Smooth muscle cell (in vitro differentiated cells): ENCODE data around the gene ORC5. TPM values are rescaled to one million over a fixed set of nuclear protein-coding genes. Genes with fewer than 3 reads are reported as not detected.
A peak's percentile ranks its signal among the peaks of the same experiment; 100 is the strongest.

Experiments used
- DNase-seq: peaks from one replicate; lab custom pipeline; 2025; ENCODE audit not compliant: unreplicated experiment; lab: John Stamatoyannopoulos, UW
- H2AFZ ChIP-seq: fragments of 200-600 bp; sonication (generic); 2 replicates; pipeline ENCODE4 v1.6.0; 2016; ENCODE audit warnings: antibody characterized with exemption, low read depth, mild to moderate bottlenecking
- H3F3A ChIP-seq: fragments of 200-600 bp; sonication (generic); 2 replicates; pipeline ENCODE4 v1.6.0; 2017; ENCODE audit warnings: antibody characterized with exemption, low read depth
- H3K27ac ChIP-seq: fragments of 200-600 bp; sonication (generic); 2 replicates; pipeline ENCODE4 v1.5.1; 2016; ENCODE audit warnings: low read depth, mild to moderate bottlenecking
- H3K27me3 ChIP-seq: fragments of 200-600 bp; sonication (generic); 2 replicates; pipeline ENCODE4 v1.6.1; 2016; ENCODE audit warnings: low read depth, mild to moderate bottlenecking
- H3K36me3 ChIP-seq: fragments of 200-600 bp; sonication (generic); 2 replicates; pipeline ENCODE4 v1.5.1; 2016; ENCODE audit warnings: low read depth
- H3K4me1 ChIP-seq: fragments of 200-600 bp; sonication (generic); 2 replicates; pipeline ENCODE4 v1.5.1; 2016; ENCODE audit warnings: low read depth
- H3K4me2 ChIP-seq: fragments of 200-600 bp; sonication (generic); 2 replicates; pipeline ENCODE4 v1.6.0; 2016; ENCODE audit warnings: mild to moderate bottlenecking
- H3K4me3 ChIP-seq: fragments of 200-600 bp; sonication (generic); 2 replicates; pipeline ENCODE4 v1.5.1; 2016; ENCODE audit warnings: mild to moderate bottlenecking
- H3K79me2 ChIP-seq: fragments of 200-600 bp; sonication (generic); 2 replicates; pipeline ENCODE4 v1.6.0; 2016; ENCODE audit warnings: low read depth, mild to moderate bottlenecking
- H3K9ac ChIP-seq: fragments of 200-600 bp; sonication (generic); 2 replicates; pipeline ENCODE4 v1.6.0; 2016; ENCODE audit warnings: low read depth
- H3K9me3 ChIP-seq: fragments of 200-600 bp; sonication (generic); replicated peaks from 2 replicates; pipeline ENCODE4 v1.5.1; 2016; ENCODE audit warnings: low read depth
- H4K20me1 ChIP-seq: fragments of 200-600 bp; sonication (generic); 2 replicates; pipeline ENCODE4 v1.6.0; 2016; ENCODE audit warnings: low read depth
- CTCF ChIP-seq: fragments of 200-600 bp; sonication (generic); IDR thresholded peaks from 2 replicates; pipeline ENCODE4 v1.5.1; 2017; ENCODE audit warnings: borderline replicate concordance, mild to moderate bottlenecking, antibody characterized with exemption; ENCODE audit not compliant: insufficient read depth, poor library complexity, severe bottlenecking
- WGBS: methylation state at CpG from one replicate; pipeline ENCODE4 v1.1.7; 2016; ENCODE audit warnings: low lambda C conversion rate; 5-methylcytosine and 5-hydroxymethylcytosine counted together
- polyA plus RNA-seq: library from polyadenylated mRNA; unstranded; fragments of >200 nt; fragmentation: Nextera tagmentation; extraction: Ambion mirVana; gene quantifications from 2 replicates; pipeline ENCODE4 v1.2.1, GENCODE V29; 2016
- total RNA-seq: library from RNA; depleted of rRNA; stranded (reverse); fragments of >200 nt; gene quantifications from 2 replicates; pipeline ENCODE4 v1.2.3, GENCODE V29; 2014

Gene ORC5
- total and polyA plus RNA-seq, 2 experiments from 2014 or later: 4.6 to 7.3 TPM

GRCh38 chr7:104161244-104161643 lies 46.6 kb downstream of the ORC5 start:
- no peaks in the 10 kb centered on the region for H3K4me1 ChIP-seq
- no peak overlapping the region for H3K4me3 ChIP-seq
- DNase-seq: no peak
- no peak for TF ChIP-seq CTCF
- 92% methylated on average over 3 of the region's 3 CpGs for WGBS
- H3K9ac ChIP-seq: no peak overlapping the region
- H3K36me3 ChIP-seq: no peaks in the 10 kb centered on the region
- H4K20me1 ChIP-seq: no peaks in the 10 kb centered on the region
- no peaks in the 10 kb centered on the region for H3K27me3 ChIP-seq
- no peaks in the 10 kb centered on the region for H3F3A ChIP-seq
- no peak overlapping the region for H3K4me2 ChIP-seq
- H3K79me2 ChIP-seq: no peaks in the 10 kb centered on the region
- no peak overlapping the region for H2AFZ ChIP-seq
- H3K27ac ChIP-seq: no peak overlapping the region
- no peaks in the 10 kb centered on the region for H3K9me3 ChIP-seq

- peak; percentile 63 for TF ChIP-seq CTCF
These were observed 47.4 kb downstream of the ORC5 start for GRCh38 chr7:104160375-104160774.

GRCh38 chr7:104156842-104157277 lies 51.0 kb downstream of the ORC5 start:
- Histone ChIP-seq H3K27ac (no peak overlapping the region), H3K9me3 (no peaks in the 10 kb centered on the region), H3K4me2 (no peak overlapping the region), H3K36me3 (no peaks in the 10 kb centered on the region), H3K79me2 (no peaks in the 10 kb centered on the region), H4K20me1 (no peaks in the 10 kb centered on the region), H3K27me3 (no peaks in the 10 kb centered on the region), H3K9ac (no peak overlapping the region), H2AFZ (no peak overlapping the region), H3F3A (no peaks in the 10 kb centered on the region), H3K4me1 (peaks cover 5% of the 10 kb centered on the region), H3K4me3 (no peak overlapping the region)
- no peak for DNase-seq
- peak; percentile 57 for TF ChIP-seq CTCF
- 14% methylated on average over 2 of the region's 2 CpGs for WGBS

More at GRCh38 chr7:104160375-104160774, 47.4 kb downstream of the ORC5 start:
- no peaks in the 10 kb centered on the region for H3K4me1 ChIP-seq
- no peak overlapping the region for H3K9ac ChIP-seq
- no peak overlapping the region for H3K4me2 ChIP-seq
- H3K79me2 ChIP-seq: no peaks in the 10 kb centered on the region
- no peaks in the 10 kb centered on the region for H3K9me3 ChIP-seq
- no peak for DNase-seq
- no peak overlapping the region for H2AFZ ChIP-seq
- H3K27me3 ChIP-seq: no peaks in the 10 kb centered on the region
- H3F3A ChIP-seq: no peaks in the 10 kb centered on the region
- H3K36me3 ChIP-seq: no peaks in the 10 kb centered on the region
- no peak overlapping the region for H3K27ac ChIP-seq
- H3K4me3 ChIP-seq: no peak overlapping the region
- H4K20me1 ChIP-seq: no peaks in the 10 kb centered on the region

- WGBS: 70% methylated on average over 4 of the region's 4 CpGs
- no peaks in the 10 kb centered on the region for H3F3A ChIP-seq
- H4K20me1 ChIP-seq: no peaks in the 10 kb centered on the region
- no peaks in the 10 kb centered on the region for H3K9me3 ChIP-seq
- TF ChIP-seq CTCF: no peak
- no peak overlapping the region for H3K4me2 ChIP-seq
- H3K27me3 ChIP-seq: no peaks in the 10 kb centered on the region
- no peak overlapping the region for H3K4me3 ChIP-seq
- H3K79me2 ChIP-seq: no peaks in the 10 kb centered on the region
- no peaks in the 10 kb centered on the region for H3K36me3 ChIP-seq
- peaks cover 5% of the 10 kb centered on the region for H3K4me1 ChIP-seq
- H3K9ac ChIP-seq: no peak overlapping the region
- no peak overlapping the region for H2AFZ ChIP-seq
- no peak for DNase-seq
- H3K27ac ChIP-seq: no peak overlapping the region
These were observed 54.5 kb downstream of the ORC5 start for GRCh38 chr7:104153287-104153686.
